Myocyte (in vitro differentiated cells): ENCODE measurements around the gene TKTL2. TPM values are rescaled to one million over a fixed set of nuclear protein-coding genes. Genes with fewer than 3 reads are reported as not detected.

ENCODE experiments used
- DNase-seq: peaks from one replicate; pipeline ENCODE4 v3.0.0-alpha.2; 2012; ENCODE audit warnings: low read depth
- polyA plus RNA-seq: library from polyadenylated mRNA; unstranded; fragments of >200 nt; gene quantifications from one replicate; pipeline ENCODE4 v1.2.1, GENCODE V29; 2012; ENCODE audit warnings: missing spikeins
- total RNA-seq: library from RNA; depleted of rRNA; stranded (reverse); fragments of >200 nt; gene quantifications from 2 replicates; pipeline ENCODE4 v1.2.3, GENCODE V29; 2014

The TKTL2 gene
- total RNA-seq, result 0.16 TPM in 1 of 2 replicates, not detected in the other
- 0.04 TPM for polyA plus RNA-seq

GRCh38 chr4:163473576-163473975 lies at the start of gene TKTL2:
Gene TKTL2 (minus strand): TSS chr4:163473754. CDS start chr4:163473734, 20 bp downstream.
- no peak for DNase-seq

GRCh38 chr4:163515198-163515597 lies 41.6 kb upstream of the TKTL2 start:
- no peak for DNase-seq

GRCh38 chr4:163505374-163505773 lies 31.8 kb upstream of the TKTL2 start:
- DNase-seq, result no peak

- DNase-seq, result no peak
Observed at GRCh38 chr4:163500586-163500985, 27.0 kb upstream of the TKTL2 start.

GRCh38 chr4:163495900-163496299 lies 22.3 kb upstream of the TKTL2 start:
- DNase-seq, result peak; percentile 66

GRCh38 chr4:163494360-163495241 lies 21.0 kb upstream of the TKTL2 start, which contains the start of gene TMA16:
Gene TMA16 (plus strand): TSS chr4:163494690. CDS start chr4:163494802, 112 bp downstream.
- DNase-seq, result peak; percentile 95

- no peak for DNase-seq
Observed at GRCh38 chr4:163493643-163494359, 20.2 kb upstream of the TKTL2 start.

GRCh38 chr4:163492951-163493504 lies 19.5 kb upstream of the TKTL2 start:
- no peak for DNase-seq

- no peak for DNase-seq
Observed at GRCh38 chr4:163489929-163490328, 16.4 kb upstream of the TKTL2 start.

- no peak for DNase-seq
Observed at GRCh38 chr4:163486321-163486720, 12.8 kb upstream of the TKTL2 start.

- no peak for DNase-seq
Observed at GRCh38 chr4:163485589-163485988, 12.0 kb upstream of the TKTL2 start.

GRCh38 chr4:163484906-163485305 lies 11.4 kb upstream of the TKTL2 start:
- peak; percentile 67 for DNase-seq

- no peak for DNase-seq
Observed at GRCh38 chr4:163482190-163482589, 8.6 kb upstream of the TKTL2 start.

GRCh38 chr4:163476761-163477438 lies 3.3 kb upstream of the TKTL2 start:
- no peak for DNase-seq

- DNase-seq, result no peak
Observed at GRCh38 chr4:163474027-163474426, 473 bp upstream of the TKTL2 start.

GRCh38 chr4:163473130-163473529 lies 424 bp downstream of the TKTL2 start:
- no peak for DNase-seq

GRCh38 chr4:163470391-163470790 lies 3.2 kb downstream of the TKTL2 start:
- DNase-seq, result no peak

GRCh38 chr4:163467082-163467770 lies 6.3 kb downstream of the TKTL2 start:
- no peak for DNase-seq

- no peak for DNase-seq
Observed at GRCh38 chr4:163462556-163462955, 11.0 kb downstream of the TKTL2 start.

- DNase-seq, result no peak
Observed at GRCh38 chr4:163448540-163449203, 24.9 kb downstream of the TKTL2 start.
